A549 (cell line): ENCODE data around the gene ADAMTS16. TPM values are rescaled to one million over a fixed set of nuclear protein-coding genes. Genes with fewer than 3 reads are reported as not detected.

ENCODE experiments used
- ATAC-seq, 2 experiments: fragments of 200-7000 bp in 1 of 2; fragments of >200 bp in 1 of 2; cut with Nextera tagmentation in 1 of 2; cut with Tn5 transposase in 1 of 2; 3 replicates each; pipeline versions ENCODE4 v1.8.0 to v1.9.1; 2018 to 2020; ENCODE audit warnings: mild to moderate bottlenecking in 1 of 2, moderate library complexity in 1 of 2
- CTCF ChIA-PET: fragments of 300-600 bp; sonication (Branson Sonifier 250); formaldehyde crosslinking; extraction: SDS; loops from one replicate; lab custom pipeline; 2021; ENCODE audit warnings: antibody characterized with exemption, inconsistent platforms; lab: Yijun Ruan, JAX
- POLR2A ChIA-PET: fragments of 350-600 bp; formaldehyde crosslinking; extraction: SDS; loops from one replicate; lab custom pipeline; 2021; ENCODE audit warnings: antibody characterized with exemption, inconsistent platforms; lab: Yijun Ruan, JAX
- DNase-seq, 2 experiments: peaks; one replicate each; pipeline versions ENCODE4 v3.0.0 to v3.0.0-alpha.2; 2011 to 2016; ENCODE audit warnings: low read depth in 1 of 2, low spot score in 1 of 2
- FAIRE-seq: peaks from 2 replicates; lab custom pipeline; 2011; peaks lifted over from hg19 to GRCh38; lab: Jason Lieb, UNC
- H3K27ac ChIP-seq, 2 experiments: fragments of >200 bp; sonication (Bioruptor Twin); formaldehyde crosslinking; 3 replicates each; pipeline ENCODE4 v1.5.1; 2016 to 2017
- H3K4me1 ChIP-seq: fragments of >200 bp; sonication (Bioruptor Twin); formaldehyde crosslinking; 3 replicates; pipeline ENCODE4 v1.6.1; 2016
- H3K4me2 ChIP-seq: fragments of >200 bp; sonication (Bioruptor Twin); formaldehyde crosslinking; 3 replicates; pipeline ENCODE4 v1.6.1; 2016
- H3K4me3 ChIP-seq: fragments of >200 bp; sonication (Bioruptor Twin); formaldehyde crosslinking; 3 replicates; pipeline ENCODE4 v1.5.1; 2016
- H3K9me3 ChIP-seq: fragments of >200 bp; sonication (Bioruptor Twin); formaldehyde crosslinking; 3 replicates; pipeline ENCODE4 v1.6.1; 2016
- BHLHE40 ChIP-seq: IDR thresholded peaks from 2 replicates; pipeline ENCODE4 v1.6.1; 2012; ENCODE audit warnings: low read depth, low read length, inconsistent platforms
- CBX2 ChIP-seq: fragments of 200-600 bp; sonication (generic); IDR thresholded peaks from 2 replicates; pipeline ENCODE4 v1.6.1; 2016; ENCODE audit warnings: low read depth, mild to moderate bottlenecking, borderline replicate concordance
- CEBPB ChIP-seq, 2 experiments: fragments of >200 bp in 1 of 2; sonication (Bioruptor Twin) in 1 of 2; formaldehyde crosslinking in 1 of 2; IDR thresholded peaks; 2 replicates each; pipeline ENCODE4 v1.6.1; 2012 to 2016
- CHD2 ChIP-seq: fragments of 150-350 bp; IDR thresholded peaks from 2 replicates; pipeline ENCODE4 v1.6.1; 2014; ENCODE audit warnings: low read length; ENCODE audit not compliant: partially characterized antibody
- EHMT2 ChIP-seq: fragments of 200-600 bp; sonication (generic); IDR thresholded peaks from 2 replicates; pipeline ENCODE4 v1.6.1; 2016; ENCODE audit warnings: antibody characterized with exemption, low read depth, mild to moderate bottlenecking, moderate library complexity
- ELK1 ChIP-seq: fragments of 150-350 bp; IDR thresholded peaks from 2 replicates; pipeline ENCODE4 v1.6.1; 2014; ENCODE audit warnings: low read depth, mild to moderate bottlenecking, low read length
- EP300 ChIP-seq, 2 experiments: fragments of >200 bp; sonication (Bioruptor Twin); formaldehyde crosslinking; IDR thresholded peaks; 2 replicates in 1 of 2; 3 replicates in 1 of 2; pipeline ENCODE4 v1.6.1; 2016 to 2017
- ESRRA ChIP-seq: fragments of 150-350 bp; IDR thresholded peaks from 2 replicates; pipeline ENCODE4 v1.6.1; 2014; ENCODE audit warnings: mild to moderate bottlenecking, low read length, borderline replicate concordance
- FOSL2 ChIP-seq, 2 experiments: fragments of 450-650 bp in 1 of 2; fragments of >200 bp in 1 of 2; sonication (Bioruptor Twin) in 1 of 2; formaldehyde crosslinking; IDR thresholded peaks; 2 replicates each; pipeline versions ENCODE4 v1.5.0 to v1.6.1; 2016 to 2020; ENCODE audit warnings: mild to moderate bottlenecking in 1 of 2, moderate library complexity in 1 of 2
- GATA3 ChIP-seq: IDR thresholded peaks from 2 replicates; pipeline ENCODE4 v1.6.1; 2012; ENCODE audit warnings: borderline replicate concordance
- HES2 ChIP-seq: fragments of >200 bp; sonication (Bioruptor Twin); formaldehyde crosslinking; IDR thresholded peaks from 2 replicates; pipeline ENCODE4 v1.6.1; 2016
- HEYL ChIP-seq: fragments of 250-450 bp; sonication (Bioruptor Pico); IDR thresholded peaks from 2 replicates; pipeline ENCODE4 v1.8.0; 2021; ENCODE audit warnings: mild to moderate bottlenecking, moderate library complexity
- HMGXB4 ChIP-seq: fragments of 250-450 bp; sonication (Bioruptor Pico); IDR thresholded peaks from 2 replicates; pipeline ENCODE4 v1.5.0; 2021; ENCODE audit warnings: mild to moderate bottlenecking, moderate library complexity, borderline replicate concordance
- HOXA7 ChIP-seq: fragments of 250-450 bp; sonication (Bioruptor Pico); IDR thresholded peaks from 2 replicates; pipeline ENCODE4 v1.5.0; 2020; ENCODE audit warnings: mild to moderate bottlenecking, moderate library complexity
- JUNB ChIP-seq: fragments of >200 bp; sonication (Bioruptor Twin); formaldehyde crosslinking; IDR thresholded peaks from 2 replicates; pipeline ENCODE4 v1.6.1; 2016
- KDM5A ChIP-seq: fragments of 200-600 bp; sonication (generic); IDR thresholded peaks from 2 replicates; pipeline ENCODE4 v1.6.1; 2016; ENCODE audit warnings: antibody characterized with exemption, mild to moderate bottlenecking
- MAFK ChIP-seq: fragments of 450-650 bp; IDR thresholded peaks from 2 replicates; pipeline ENCODE4 v1.6.1; 2014; ENCODE audit not compliant: partially characterized antibody
- MAX ChIP-seq: IDR thresholded peaks from 2 replicates; pipeline ENCODE4 v1.6.1; 2012
- MAZ ChIP-seq: fragments of 150-350 bp; IDR thresholded peaks from 2 replicates; pipeline ENCODE4 v1.6.1; 2014; ENCODE audit warnings: antibody characterized with exemption, low read depth, low read length, borderline replicate concordance
- NFE2L2 ChIP-seq: fragments of 150-350 bp; conservative IDR thresholded peaks from 2 replicates; pipeline ENCODE4 v1.6.1; 2014; ENCODE audit warnings: low read length
- NPAS2 ChIP-seq: fragments of 250-450 bp; sonication (Bioruptor Pico); IDR thresholded peaks from 2 replicates; pipeline ENCODE4 v1.8.0; 2022; ENCODE audit warnings: mild to moderate bottlenecking, moderate library complexity, borderline replicate concordance
- PHF8 ChIP-seq: fragments of 200-600 bp; sonication (generic); IDR thresholded peaks from 2 replicates; pipeline ENCODE4 v1.6.1; 2016; ENCODE audit warnings: low read depth, mild to moderate bottlenecking, antibody characterized with exemption, moderate library complexity, borderline replicate concordance
- POLR2A ChIP-seq: IDR thresholded peaks from 2 replicates; pipeline ENCODE4 v1.6.1; 2012; ENCODE audit warnings: mild to moderate bottlenecking, low read length
- RARB ChIP-seq: fragments of 250-450 bp; sonication (Bioruptor Pico); IDR thresholded peaks from 2 replicates; pipeline ENCODE4 v1.8.0; 2021; ENCODE audit warnings: mild to moderate bottlenecking, moderate library complexity
- RFX5 ChIP-seq: fragments of 450-650 bp; IDR thresholded peaks from 2 replicates; pipeline ENCODE4 v1.7.1; 2014; ENCODE audit warnings: antibody characterized with exemption, mild to moderate bottlenecking, moderate library complexity
- SMC3 ChIP-seq: fragments of >200 bp; sonication (Bioruptor Twin); formaldehyde crosslinking; IDR thresholded peaks from 3 replicates; pipeline ENCODE4 v1.6.1; 2018; ENCODE audit warnings: inconsistent platforms
- TFCP2L1 ChIP-seq: fragments of 250-450 bp; sonication (Bioruptor Pico); IDR thresholded peaks from 2 replicates; pipeline ENCODE4 v1.5.0; 2021; ENCODE audit warnings: mild to moderate bottlenecking
- USF2 ChIP-seq: fragments of 450-650 bp; IDR thresholded peaks from 2 replicates; pipeline ENCODE4 v1.6.1; 2014; ENCODE audit warnings: antibody characterized with exemption
- ZC3H11A ChIP-seq: fragments of 450-650 bp; IDR thresholded peaks from 2 replicates; pipeline ENCODE4 v1.6.1; 2014; ENCODE audit warnings: antibody characterized with exemption, mild to moderate bottlenecking
- ZFP36 ChIP-seq: fragments of 450-650 bp; IDR thresholded peaks from 2 replicates; pipeline ENCODE4 v1.6.1; 2014; ENCODE audit warnings: borderline replicate concordance; ENCODE audit not compliant: partially characterized antibody
- WGBS: methylation state at CpG from one replicate; pipeline ENCODE4 v1.1.6; 2017; ENCODE audit errors: missing lambda C conversion rate; 5-methylcytosine and 5-hydroxymethylcytosine counted together
- polyA plus RNA-seq, 4 experiments: library from polyadenylated mRNA; depleted of rRNA in 3 of 4; stranded (reverse); fragments of >200 nt; fragmentation: RNase III in 1 of 4; extraction: RNeasy Plus Mini Kit Qiagen cat#74134 plus additional on column Dnase treatment in 1 of 4; gene quantifications; 2 replicates in 3 of 4; 3 replicates in 1 of 4; pipeline ENCODE4 v1.2.3, GENCODE V29; 2011 to 2017
- TF ChIP-seq, protein P1 (sequence below): fragments of >200 bp; sonication (Bioruptor Twin); formaldehyde crosslinking; IDR thresholded peaks from 3 replicates; pipeline ENCODE4 v1.6.1; 2016
- TF ChIP-seq, protein P2 (sequence below): fragments of 250-450 bp; sonication (Bioruptor Pico); IDR thresholded peaks from 2 replicates; pipeline ENCODE4 v1.5.0; 2020; ENCODE audit warnings: low read depth, mild to moderate bottlenecking, moderate library complexity

Gene ADAMTS16
- polyA plus RNA-seq, 2 of the 4 experiments (the other 2 are of a cell fraction): 0.71 to 1.0 TPM

GRCh38 chr5:5348576-5348975 is 208.4 kb downstream of the ADAMTS16 start:
- no peak for DNase-seq
- H3K9me3 ChIP-seq: no peaks in the 10 kb centered on the region
- H3K4me2 ChIP-seq: no peak overlapping the region
- no peak for TF ChIP-seq RFX5
- TF ChIP-seq USF2: no peak
- no peak for TF ChIP-seq TFCP2L1 (CRISPR knock-in tag)
- no peak for TF ChIP-seq CBX2
- TF ChIP-seq HOXA7 (CRISPR knock-in tag): no peak
- TF ChIP-seq HES2: no peak
- no peak for TF ChIP-seq ZFP36
- TF ChIP-seq, protein P1, sequence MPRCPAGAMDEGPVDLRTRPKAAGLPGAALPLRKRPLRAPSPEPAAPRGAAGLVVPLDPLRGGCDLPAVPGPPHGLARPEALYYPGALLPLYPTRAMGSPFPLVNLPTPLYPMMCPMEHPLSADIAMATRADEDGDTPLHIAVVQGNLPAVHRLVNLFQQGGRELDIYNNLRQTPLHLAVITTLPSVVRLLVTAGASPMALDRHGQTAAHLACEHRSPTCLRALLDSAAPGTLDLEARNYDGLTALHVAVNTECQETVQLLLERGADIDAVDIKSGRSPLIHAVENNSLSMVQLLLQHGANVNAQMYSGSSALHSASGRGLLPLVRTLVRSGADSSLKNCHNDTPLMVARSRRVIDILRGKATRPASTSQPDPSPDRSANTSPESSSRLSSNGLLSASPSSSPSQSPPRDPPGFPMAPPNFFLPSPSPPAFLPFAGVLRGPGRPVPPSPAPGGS: no peak
- no peak for TF ChIP-seq EHMT2
- TF ChIP-seq FOSL2 (IDR thresholded peaks at IDR 0.05): no peak
- no peak for TF ChIP-seq FOSL2 (CRISPR knock-in tag; IDR thresholded peaks at IDR 0.05)
- no peak for TF ChIP-seq JUNB
- no peak for TF ChIP-seq POLR2A
- no peak for TF ChIP-seq HEYL (CRISPR knock-in tag)
- no peak for TF ChIP-seq ELK1
- no peak for TF ChIP-seq MAZ
- TF ChIP-seq, protein P2, sequence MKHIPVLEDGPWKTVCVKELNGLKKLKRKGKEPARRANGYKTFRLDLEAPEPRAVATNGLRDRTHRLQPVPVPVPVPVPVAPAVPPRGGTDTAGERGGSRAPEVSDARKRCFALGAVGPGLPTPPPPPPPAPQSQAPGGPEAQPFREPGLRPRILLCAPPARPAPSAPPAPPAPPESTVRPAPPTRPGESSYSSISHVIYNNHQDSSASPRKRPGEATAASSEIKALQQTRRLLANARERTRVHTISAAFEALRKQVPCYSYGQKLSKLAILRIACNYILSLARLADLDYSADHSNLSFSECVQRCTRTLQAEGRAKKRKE (CRISPR knock-in tag): no peak
- no peak for TF ChIP-seq EP300 (IDR thresholded peaks at IDR 0.05)
- ChIA-PET POLR2A (no interaction called here), CTCF (interaction anchor here (1.2 to 2.5 kb wide), 3 partner anchors 8 to 469 kb away, joined by 3 to 6 read pairs (median 6); no protein-coding TSS in a partner anchor)
- no peak overlapping the region for H3K4me3 ChIP-seq
- ATAC-seq: no peak
- peaks cover 32% of the 10 kb centered on the region for H3K4me1 ChIP-seq
- peak overlapping the region; percentile 78 to 88; a peak in 5 of 6 replicates for H3K27ac ChIP-seq
- no peak for FAIRE-seq

DNA sequence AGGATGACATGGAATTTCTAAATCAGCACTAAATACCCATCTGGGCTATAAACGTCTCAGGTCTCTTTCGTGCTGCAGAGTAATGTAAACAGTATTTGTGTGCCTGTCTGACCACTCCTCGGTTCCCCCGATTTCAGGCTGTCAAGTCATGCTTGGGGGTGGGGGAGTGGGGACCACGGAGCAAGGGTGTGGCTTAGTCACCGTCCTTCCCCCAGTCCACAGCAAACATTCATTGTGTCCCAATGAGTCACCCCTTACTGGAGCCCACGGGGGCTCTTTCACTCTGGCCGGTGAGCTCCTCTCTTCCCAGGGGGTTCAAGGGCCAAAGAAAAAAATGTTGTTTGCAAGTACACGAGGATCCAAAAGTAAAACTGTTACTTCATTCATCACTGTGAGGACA is 210.0 kb downstream of the ADAMTS16 start:
- H3K4me2 ChIP-seq: peak overlapping the region; percentile 60
- TF ChIP-seq NFE2L2: no peak
- no peak for TF ChIP-seq MAZ
- peak; percentile 70 for TF ChIP-seq MAFK
- no peak for TF ChIP-seq ESRRA
- TF ChIP-seq GATA3: peak; percentile 60; the same call in 1 of the 2 replicates
- TF ChIP-seq JUNB: peak; percentile 69
- peak; percentile 60 for TF ChIP-seq FOSL2 (IDR thresholded peaks at IDR 0.05)
- peak; percentile 77 for TF ChIP-seq FOSL2 (CRISPR knock-in tag; IDR thresholded peaks at IDR 0.05)
- peak; percentile 39; the same call in 1 of the 2 replicates for TF ChIP-seq MAX
- TF ChIP-seq CBX2: no peak
- no peak for TF ChIP-seq HMGXB4 (CRISPR knock-in tag)
- TF ChIP-seq RFX5: no peak
- no peak for TF ChIP-seq ZC3H11A
- 0 out of 3 replicates have a peak, but pooled peaks have one; percentile 7 for TF ChIP-seq SMC3
- TF ChIP-seq CEBPB (IDR thresholded peaks at IDR 0.05): peak in 1 of 2 experiments; percentile 37; a peak in 1 of 4 replicates
- no peak for TF ChIP-seq HOXA7 (CRISPR knock-in tag)
- peak; percentile 20 to 57; a peak in 1 of 5 replicates for TF ChIP-seq EP300 (IDR thresholded peaks at IDR 0.05)
- TF ChIP-seq KDM5A: no peak
- no peak for TF ChIP-seq PHF8
- no peak for TF ChIP-seq CHD2
- TF ChIP-seq BHLHE40: no peak
- TF ChIP-seq NPAS2 (CRISPR knock-in tag): no peak
- no peak for TF ChIP-seq RARB (CRISPR knock-in tag)

More for the DNA sequence above, 210.0 kb downstream of the ADAMTS16 start:
- Histone ChIP-seq H3K4me1 (peaks cover 29% of the 10 kb centered on the region), H3K4me3 (no peak overlapping the region), H3K9me3 (no peaks in the 10 kb centered on the region), H3K27ac (peak overlapping the region; percentile 78 to 88)
- no peak for FAIRE-seq
- POLR2A ChIA-PET: interaction anchor here (0.7 to 0.8 kb wide), 2 partner anchors 15 to 79 kb away, joined by 3 read pairs; no protein-coding TSS in a partner anchor
- peak; percentile 73 to 81 for ATAC-seq
- peak; percentile 57 to 82 for DNase-seq
- CTCF ChIA-PET: interaction anchor here (1.5 to 2.5 kb wide), 4 partner anchors 9 to 209 kb away, joined by 3 to 12 read pairs (median 6); no protein-coding TSS in a partner anchor
- WGBS: 4% methylated on average over 9 of the region's 9 CpGs
